GM19438 (cell line): ENCODE results near the gene RNF166.

Experiments
- ATAC-seq: cut with Tn5 transposase; IDR thresholded peaks from one replicate; pipeline ENCODE4 v1.9.1; 2021; ENCODE audit warnings: low read depth; ENCODE audit not compliant: unreplicated experiment

RNF166 gene

DNA sequence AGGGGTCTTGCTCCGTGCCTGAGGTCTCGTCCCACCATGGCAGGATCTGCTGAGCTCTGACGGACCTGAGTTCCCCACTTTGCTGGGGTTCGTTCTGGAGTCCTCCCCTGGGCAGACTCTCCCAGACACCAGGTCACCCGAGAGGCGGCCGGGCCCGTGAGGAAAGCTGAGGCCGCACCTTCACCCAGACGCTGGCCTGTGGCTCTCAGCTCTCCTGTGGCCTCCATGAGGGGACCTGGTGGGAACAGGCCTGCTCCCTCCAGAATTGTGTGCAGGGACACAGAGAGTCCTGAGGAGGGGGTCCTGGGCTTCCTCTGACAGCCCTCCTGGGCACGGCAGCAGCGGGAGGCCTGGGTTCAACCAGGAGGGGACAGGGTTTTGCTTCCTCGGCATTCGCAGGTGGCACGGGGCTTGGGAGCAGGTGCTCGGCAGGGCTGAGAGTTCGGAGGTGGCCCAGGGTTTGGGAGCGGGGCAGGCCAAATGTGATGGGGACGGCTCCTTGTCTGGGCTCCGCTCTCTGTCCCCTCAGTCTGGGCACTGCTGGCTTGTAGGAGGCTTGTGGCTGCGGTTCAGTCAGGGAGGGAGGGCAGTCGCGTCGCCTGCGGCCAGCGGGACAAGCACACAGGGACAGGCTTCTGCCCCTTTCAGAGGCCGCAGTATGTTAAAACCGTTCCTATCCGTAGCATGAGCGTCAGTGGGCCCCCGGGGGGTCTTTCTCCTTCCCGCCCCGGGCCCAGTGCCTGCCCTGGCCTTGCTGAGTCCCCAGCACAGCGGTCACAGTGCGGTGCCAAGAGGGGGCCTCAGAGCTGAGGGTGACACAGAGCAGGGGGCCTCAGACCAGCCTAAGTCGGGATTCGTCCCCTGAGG is 11.8 kb downstream of the RNF166 start:
- ATAC-seq = no peak

GRCh38 chr16:88693420-88694177 is 12.6 kb downstream of the RNF166 start:
- ATAC-seq = no peak

- ATAC-seq = no peak
Observed at GRCh38 chr16:88692861-88693260, 13.3 kb downstream of the RNF166 start.

GRCh38 chr16:88691924-88692560 is 14.2 kb downstream of the RNF166 start:
- ATAC-seq = no peak

GRCh38 chr16:88691129-88691813 is 14.9 kb downstream of the RNF166 start:
- ATAC-seq = no peak

DNA sequence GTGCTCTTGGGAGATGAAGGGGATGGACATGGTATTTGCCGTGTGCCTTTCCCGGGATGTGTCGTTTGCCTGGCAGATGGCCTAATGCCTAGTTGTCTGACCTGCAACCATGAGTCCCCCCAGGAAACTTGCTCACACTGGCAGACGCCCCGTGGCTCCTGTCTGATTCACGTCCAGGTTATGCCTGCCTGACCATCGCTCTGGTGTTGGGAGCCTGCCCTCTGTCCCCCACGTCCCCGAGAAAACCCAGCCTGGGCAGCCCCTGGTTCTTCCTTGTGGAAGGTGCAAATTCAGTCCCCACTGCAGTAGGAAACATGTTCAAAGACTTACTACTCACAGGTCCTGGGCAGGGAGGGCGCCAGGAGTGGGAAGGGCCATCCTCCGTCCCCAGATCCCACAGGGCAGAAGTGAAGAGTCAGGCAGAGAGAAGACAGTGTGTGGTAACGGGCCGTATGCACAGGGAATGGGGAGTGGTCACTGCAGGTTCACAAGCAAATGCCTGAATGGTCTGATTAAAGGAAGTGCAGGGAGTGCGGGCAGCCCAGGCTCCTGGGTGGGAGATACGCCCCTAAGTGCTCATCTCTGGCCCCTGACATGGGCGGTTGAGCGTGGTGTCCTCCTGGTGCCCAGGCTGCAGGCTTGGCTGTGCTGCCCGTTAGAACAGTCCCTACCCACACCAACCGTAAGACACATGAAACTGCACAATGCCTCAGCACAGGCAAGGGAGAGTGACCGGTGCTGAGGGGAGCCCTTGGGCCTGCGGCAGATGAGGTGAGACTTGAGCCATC is 15.7 kb downstream of the RNF166 start:
- no peak for ATAC-seq

- ATAC-seq = no peak
Observed at GRCh38 chr16:88688013-88688778, 18.0 kb downstream of the RNF166 start.

- no peak for ATAC-seq
Observed at GRCh38 chr16:88687676-88688012, 18.6 kb downstream of the RNF166 start.

DNA sequence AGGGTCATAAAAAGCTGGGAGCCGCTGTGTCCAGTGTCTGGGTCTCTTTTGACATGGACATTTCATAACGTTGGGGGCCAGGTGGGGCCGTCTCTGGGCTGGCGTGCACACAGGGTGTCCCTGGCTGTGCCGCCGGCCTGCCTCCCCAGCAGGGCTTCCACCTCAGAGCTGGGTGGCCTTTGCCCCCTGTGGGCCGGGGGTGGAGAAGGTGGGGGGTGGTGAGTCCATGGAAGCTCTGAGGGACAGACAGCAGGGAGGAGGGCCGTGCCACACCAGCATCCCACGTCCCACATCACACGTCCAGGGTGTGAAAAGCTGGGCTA is 19.0 kb downstream of the RNF166 start:
- ATAC-seq = no peak

- ATAC-seq = peak; percentile 65
Observed at GRCh38 chr16:88686439-88687253, 19.6 kb downstream of the RNF166 start, which contains the start of gene SNAI3. SNAI3 (minus strand) TSS chr16:88686507; CDS start chr16:88686406, 101 bp downstream.

GRCh38 chr16:88686062-88686438 is 20.2 kb downstream of the RNF166 start:
- peak; percentile 16 for ATAC-seq

GRCh38 chr16:88685156-88686061 is 20.8 kb downstream of the RNF166 start:
- ATAC-seq = no peak

DNA sequence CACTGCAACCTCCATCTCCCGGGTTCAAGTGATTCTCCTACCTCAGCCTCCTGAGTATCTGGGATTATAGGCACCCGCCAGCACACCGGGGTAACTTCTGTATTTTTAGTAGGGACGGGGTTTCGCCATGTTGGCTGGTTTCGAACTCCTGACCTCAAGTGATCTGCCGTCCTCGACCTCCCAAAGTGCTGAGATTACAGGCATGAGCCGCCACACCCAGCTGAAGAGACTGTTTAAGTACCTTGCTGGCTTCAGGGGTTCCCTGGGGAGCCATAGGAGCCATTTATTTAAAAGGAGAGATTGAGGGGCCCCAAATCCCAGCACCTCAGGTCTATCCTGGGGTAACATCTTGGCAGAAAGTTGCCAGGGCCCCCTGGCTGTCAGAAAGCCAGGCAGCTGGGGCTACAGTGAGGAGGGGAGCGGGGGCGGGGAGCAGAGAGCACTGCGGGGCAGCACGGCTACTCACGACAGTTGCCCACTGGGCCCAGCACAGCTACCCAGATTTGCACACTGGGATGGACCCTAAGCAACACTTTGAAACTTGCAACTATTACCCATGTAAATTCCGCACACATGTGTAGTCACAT is 21.5 kb downstream of the RNF166 start:
- ATAC-seq = no peak

DNA sequence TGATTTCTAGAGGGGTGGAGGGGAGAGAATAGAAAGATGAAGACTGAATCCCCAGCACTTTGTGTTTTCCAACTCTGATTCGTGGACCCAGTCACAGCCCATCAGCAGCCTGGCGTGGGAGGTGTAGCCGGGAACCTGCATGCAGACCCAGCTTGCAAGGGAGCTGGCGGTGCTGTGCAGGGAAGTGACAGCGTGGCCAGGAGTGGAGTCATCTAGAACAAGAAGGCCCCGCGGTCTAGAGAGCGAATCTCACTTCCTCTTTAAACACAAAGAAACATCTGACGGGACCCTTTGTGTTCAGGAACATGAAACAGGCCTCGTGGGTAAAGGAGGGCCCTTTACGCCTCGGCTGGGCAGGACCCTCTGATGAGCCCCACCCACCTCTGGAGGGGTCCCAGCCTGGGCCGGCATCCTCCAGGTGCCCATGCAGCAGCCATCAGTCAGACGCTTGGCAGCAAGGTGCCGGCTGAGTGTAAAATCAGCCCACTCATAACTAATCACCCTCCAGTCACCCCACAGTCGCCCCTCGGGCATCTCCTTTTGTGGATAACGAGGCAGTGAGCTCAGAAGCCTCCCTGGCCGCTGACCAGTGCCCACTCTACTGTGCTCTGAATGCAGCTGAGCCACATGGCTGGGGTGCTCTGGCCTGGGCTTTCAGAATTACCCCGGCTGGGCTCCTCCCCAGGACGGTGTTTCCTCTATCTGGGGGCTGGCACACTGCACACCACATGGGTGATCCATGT is 24.3 kb downstream of the RNF166 start:
- ATAC-seq = peak; percentile 53

GRCh38 chr16:88681084-88681680 is 25.0 kb downstream of the RNF166 start:
- peak; percentile 31 for ATAC-seq

DNA sequence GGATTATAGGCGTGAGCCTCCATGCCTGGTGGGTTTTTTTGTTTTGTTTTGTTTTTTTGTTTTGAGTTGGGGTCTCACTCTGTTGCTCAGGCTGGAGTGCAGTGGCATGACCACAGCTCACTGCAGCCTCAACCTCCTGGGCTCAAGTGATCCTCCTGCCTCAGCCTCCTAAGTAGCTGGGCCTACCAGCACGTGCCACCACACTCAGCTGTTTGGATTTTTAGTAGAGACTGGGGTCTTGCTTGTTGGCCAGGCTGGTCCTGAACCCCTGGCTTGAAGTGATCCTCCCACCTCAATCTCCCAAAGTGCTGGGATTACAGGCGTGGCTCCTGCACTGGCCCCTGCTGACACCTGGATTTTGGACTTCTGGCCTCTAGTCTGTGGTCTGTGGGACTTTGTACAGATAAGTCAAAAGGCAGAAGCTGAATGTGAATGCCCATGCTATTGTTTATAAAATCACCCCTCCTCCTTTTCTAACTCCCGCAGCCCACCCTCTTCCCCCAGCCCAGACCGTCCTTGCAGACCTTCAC is 25.6 kb downstream of the RNF166 start:
- ATAC-seq = no peak
